ENCODE data around the gene SPIN1. TPM values are rescaled to one million over a fixed set of nuclear protein-coding genes. Genes with fewer than 3 reads are reported as not detected.

SPIN1 gene
- total RNA-seq, 1 donor from 2014 or later = 57.4 TPM

GRCh38 chr9:88418715-88419540 lies 30.7 kb downstream of the SPIN1 start:
- no peak for DNase-seq (ENCODE audit: low read depth)
- no peak overlapping the region for H3K4me3 ChIP-seq (ENCODE audit: low read depth, low read length)
- no peak for TF ChIP-seq CTCF (conservative IDR thresholded peaks at IDR 0.05; ENCODE audit: low read depth, low read length)

- no peak overlapping the region for H3K4me3 ChIP-seq (ENCODE audit: low read depth, low read length)
- DNase-seq (ENCODE audit: low read depth) = no peak
Measured at GRCh38 chr9:88420227-88420626, 32.0 kb downstream of the SPIN1 start.

GRCh38 chr9:88421348-88421747 lies 33.1 kb downstream of the SPIN1 start:
- TF ChIP-seq CTCF (conservative IDR thresholded peaks at IDR 0.05; ENCODE audit: low read depth, low read length) = no peak
- no peak overlapping the region for H3K4me3 ChIP-seq (ENCODE audit: low read depth, low read length)
- DNase-seq (ENCODE audit: low read depth) = no peak

More at GRCh38 chr9:88420227-88420626, 32.0 kb downstream of the SPIN1 start:
- TF ChIP-seq CTCF (conservative IDR thresholded peaks at IDR 0.05; ENCODE audit: low read depth, low read length) = no peak

GRCh38 chr9:88425538-88425950 lies 37.3 kb downstream of the SPIN1 start:
- H3K4me3 ChIP-seq (ENCODE audit: low read depth, low read length) = no peak overlapping the region
- DNase-seq (ENCODE audit: low read depth) = no peak
- TF ChIP-seq CTCF (conservative IDR thresholded peaks at IDR 0.05; ENCODE audit: low read depth, low read length) = no peak

- TF ChIP-seq CTCF (conservative IDR thresholded peaks at IDR 0.05; ENCODE audit: low read depth, low read length) = no peak
- no peak overlapping the region for H3K4me3 ChIP-seq (ENCODE audit: low read depth, low read length)
- no peak for DNase-seq (ENCODE audit: low read depth)
Measured at GRCh38 chr9:88426651-88427050, 38.4 kb downstream of the SPIN1 start.

- no peak overlapping the region for H3K4me3 ChIP-seq (ENCODE audit: low read depth, low read length)
- no peak for DNase-seq (ENCODE audit: low read depth)
- no peak for TF ChIP-seq CTCF (conservative IDR thresholded peaks at IDR 0.05; ENCODE audit: low read depth, low read length)
Measured at GRCh38 chr9:88429595-88430430, 41.6 kb downstream of the SPIN1 start.

Measured in epithelial cell of proximal tubule (primary cell).